SW480 (cell line): ENCODE data around the gene C1RL.
A peak's percentile ranks its signal among the peaks of the same experiment; 100 is the strongest.

Source experiments
- DNase-seq: peaks from one replicate; pipeline ENCODE4 v3.0.0-alpha.2; 2016; ENCODE audit warnings: low spot score

The C1RL gene

DNA sequence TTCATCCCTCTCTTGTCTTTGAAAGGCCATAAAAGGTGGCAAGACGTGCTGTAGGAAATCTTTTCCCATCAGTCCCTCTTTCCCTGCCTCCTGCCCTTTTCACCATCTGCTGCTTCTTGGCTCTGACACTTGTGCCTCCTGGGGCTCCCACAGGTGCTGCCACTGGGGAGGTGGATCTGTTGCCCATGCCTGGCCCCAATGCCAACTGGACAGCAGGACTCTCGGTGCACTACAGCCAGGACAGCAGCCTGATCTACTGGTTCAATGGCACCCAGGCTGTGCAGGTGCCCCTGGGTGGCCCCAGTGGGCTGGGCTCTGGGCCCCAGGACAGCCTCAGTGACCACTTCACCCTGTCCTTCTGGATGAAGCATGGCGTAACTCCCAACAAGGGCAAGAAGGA, 27.7 kb upstream of the C1RL start:
- DNase-seq: no peak

DNA sequence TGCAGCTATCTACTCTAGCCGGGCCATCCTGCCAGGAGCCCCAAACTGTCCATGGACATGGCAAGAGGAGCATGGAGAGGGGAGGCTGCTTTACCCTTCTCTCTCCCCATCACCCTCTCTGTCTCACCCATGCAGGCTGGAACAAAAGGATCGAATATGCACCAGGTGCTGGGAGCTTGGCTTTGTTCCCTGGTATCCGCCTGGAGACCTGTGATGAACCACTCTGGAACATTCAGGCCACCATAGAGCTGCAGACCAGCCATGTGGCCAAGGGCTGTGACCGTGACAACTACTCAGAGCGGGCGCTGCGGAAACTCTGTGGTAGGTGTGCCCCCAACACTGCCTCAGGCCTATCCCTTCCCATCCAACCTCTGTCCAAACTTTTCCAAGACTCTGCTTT, 27.1 kb upstream of the C1RL start:
- DNase-seq: no peak

DNA sequence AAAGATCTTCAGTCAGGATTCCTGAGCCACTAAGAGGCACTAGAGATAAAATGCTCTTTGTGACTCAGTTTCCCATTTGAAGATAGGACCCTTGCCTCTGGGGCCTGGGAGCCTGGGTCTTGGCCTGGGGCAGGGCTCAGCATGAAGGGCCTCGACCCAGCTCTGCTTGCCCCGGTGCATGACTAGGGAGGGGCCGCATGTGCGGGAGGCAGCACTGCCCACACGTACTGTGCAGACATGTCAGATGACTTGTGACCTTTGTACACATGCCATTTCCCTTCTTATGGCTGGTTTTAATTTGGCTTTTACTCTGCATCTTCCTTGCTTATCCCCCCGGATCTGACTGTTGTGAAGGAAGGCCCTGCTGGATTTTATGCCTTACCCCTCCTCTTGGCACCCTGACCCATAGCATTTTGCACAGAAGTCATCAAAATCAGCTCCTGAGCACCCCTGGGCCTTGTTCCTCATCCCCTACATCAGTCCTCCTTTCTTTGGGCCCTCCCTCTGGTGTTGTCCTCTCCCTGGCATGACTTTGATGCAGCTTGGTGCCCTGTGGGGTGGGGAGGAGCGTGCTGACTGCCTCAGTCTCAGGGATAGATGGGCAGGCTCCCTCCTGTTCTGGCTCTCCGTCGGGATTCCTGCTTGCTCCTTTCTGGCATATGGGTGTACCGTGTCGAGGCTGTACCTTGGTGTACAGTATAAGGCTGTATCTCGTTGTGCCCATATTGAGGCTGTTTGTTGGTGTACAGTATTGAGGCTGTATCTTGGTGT, 25.6 kb upstream of the C1RL start:
- DNase-seq: no peak

DNA sequence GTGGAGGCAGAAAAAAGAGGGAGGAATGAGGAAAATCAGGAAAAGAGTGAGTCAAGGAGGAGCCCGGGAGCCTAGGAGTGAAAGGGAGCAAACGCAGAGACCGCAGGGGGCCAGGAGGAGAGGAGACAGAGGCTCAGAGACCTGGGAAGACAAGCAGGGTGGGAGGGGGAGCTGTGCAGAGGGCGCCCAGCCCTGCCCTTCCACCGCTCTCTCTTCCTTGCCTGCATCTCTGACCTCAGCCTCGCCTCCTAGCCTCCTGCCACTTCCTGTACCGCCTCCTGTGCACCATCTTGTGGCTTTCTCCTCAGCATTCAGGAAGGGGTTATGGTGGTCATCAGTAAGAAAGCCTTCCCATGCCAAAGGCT, 22.5 kb upstream of the C1RL start:
- no peak for DNase-seq

DNA sequence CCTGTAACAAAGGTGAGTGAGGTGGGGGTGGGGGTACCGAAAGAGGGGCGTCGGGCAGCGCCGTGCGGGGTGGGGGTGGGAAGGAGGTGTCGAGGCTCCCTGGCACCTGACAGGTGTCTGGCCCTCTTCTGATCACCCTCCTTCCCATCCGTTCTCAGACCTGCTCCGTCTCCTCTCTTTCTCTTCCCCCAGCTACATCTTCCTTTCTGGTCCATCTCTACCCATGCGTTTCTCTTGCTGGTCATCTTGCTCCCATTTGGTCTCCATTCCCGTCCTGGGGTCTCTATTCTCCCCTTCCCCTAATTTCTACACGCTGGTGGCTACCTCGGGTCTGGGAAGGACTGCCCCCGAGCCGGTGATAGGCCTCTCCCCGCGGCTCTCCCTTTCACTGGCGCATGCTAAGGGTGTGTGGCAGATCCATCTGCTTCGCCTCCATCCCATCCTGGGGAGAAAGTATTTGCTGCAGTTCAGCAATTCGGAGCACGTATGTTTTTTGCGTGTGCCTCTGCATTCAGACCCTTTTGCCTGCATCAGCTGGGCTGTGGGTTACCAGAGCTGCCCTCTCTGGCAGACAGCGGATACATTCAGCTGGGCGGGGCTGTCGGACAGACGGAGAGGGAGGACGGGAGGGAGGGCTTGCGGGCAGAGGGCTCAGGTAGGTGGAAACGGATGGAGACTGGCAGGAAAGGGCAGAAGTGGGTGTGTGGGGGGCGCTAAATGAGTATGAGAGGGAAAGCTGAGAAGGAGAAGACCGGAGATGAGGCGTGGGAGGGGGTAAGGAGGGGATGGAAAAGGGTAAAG, 21.9 kb upstream of the C1RL start:
- peak; percentile 83 for DNase-seq

DNA sequence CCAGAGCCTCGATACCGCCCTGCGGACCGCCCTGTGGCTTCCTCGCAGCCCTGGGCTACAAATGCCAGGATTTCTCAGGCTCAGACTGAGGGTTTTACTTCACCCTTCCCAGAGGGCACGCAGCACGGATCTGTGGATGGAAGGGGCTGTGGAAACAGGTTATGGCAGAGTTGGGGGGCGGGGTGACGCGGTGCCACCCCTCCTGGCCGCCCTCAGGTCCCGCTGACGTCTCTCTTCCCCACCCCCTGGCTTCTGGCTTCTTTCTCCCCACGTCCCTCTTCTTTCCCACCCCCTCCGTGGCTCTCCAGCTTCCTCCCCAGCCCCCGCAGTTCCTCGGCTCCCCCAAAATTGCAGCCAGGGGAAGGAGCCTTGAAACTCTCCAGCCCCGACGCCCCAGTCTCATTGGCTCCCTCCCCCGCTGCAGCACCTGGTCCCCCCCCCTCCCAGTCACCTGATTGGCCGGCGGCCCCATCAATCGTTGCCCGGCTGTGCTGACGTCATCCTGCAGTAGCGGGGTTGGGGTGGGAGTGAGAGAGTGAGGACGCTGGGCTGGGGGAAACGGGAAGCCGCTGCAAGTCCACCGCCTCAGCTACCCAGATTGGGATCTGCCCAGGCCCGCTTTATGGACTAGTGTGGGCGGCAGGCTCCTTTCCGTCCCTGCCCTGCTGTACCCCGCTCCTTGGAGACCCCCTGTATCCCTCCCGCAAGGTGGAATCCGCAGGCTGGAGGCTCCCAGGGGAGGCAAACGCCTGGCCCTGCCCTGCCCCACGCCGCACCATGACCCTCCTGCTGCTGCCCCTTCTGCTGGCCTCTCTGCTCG, 21.1 kb upstream of the C1RL start, which contains the start of gene CLSTN3:
Gene CLSTN3 (plus strand): TSS at position 500 of the 820 bp plus-strand sequence. CDS start 278 bp downstream, at position 778.
- peak; percentile 86 for DNase-seq

DNA sequence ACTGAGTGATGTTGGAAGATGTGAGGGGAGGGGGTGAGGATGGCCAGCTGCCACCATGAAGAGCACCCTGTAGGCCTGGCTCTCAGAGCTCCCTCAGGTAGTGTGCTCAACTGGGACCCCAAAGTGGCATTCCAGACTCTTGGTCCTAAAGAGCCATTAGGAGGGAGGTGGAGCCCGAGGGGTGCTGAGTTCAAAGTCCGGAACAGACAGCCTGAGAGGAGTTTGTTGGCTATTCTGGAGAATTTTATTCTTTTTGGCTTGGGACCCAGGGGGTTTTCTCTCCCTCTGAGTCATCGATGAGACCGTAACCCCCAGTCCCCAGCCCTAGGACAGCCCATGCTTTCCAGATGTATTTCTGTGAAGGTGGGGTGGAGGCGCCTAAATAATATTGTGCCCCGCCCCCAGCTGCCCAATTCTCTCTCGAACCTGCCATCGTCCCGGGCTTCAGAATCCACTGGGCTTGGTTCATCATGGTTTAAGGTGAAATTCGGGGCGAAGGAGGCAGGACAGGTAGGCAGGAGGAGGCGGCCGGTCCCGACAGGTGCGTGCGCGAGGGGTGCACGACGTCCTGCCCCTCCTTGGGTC, 20.4 kb upstream of the C1RL start:
- no peak for DNase-seq

DNA sequence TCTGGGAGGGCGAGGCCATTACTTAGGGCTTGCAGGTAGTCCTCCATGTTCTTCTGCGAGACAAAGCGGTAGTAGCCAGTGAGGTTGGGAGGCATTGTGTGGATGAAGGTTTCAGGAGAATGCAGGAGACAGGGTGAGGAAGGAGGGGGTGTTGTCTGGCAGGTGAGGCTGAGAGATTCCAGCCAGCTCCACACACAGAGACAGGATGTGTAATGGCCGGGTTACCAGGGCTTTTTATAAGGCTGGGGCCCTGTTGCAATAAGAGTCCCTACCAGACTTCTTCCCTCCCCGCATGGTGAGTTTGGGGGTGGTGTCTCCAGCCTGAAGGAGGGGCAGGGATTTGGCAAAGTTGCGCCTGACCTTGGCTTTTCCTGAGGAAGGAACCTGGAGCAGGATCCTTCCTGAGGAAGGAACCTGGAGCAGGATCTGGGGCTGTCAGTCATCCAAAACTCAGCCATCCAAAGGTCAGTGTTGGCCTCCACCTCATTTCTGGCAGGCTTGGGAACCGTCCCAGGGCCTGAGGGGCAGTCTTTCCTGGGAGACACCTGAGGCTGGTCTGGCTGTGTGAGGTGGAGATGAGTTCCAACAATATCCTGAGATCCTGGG, 19.8 kb upstream of the C1RL start, which contains the start of gene RBP5:
Gene RBP5 (minus strand): TSS at position 209 of the 606 bp plus-strand sequence. CDS start 114 bp downstream, at position 95.
- DNase-seq: no peak

DNA sequence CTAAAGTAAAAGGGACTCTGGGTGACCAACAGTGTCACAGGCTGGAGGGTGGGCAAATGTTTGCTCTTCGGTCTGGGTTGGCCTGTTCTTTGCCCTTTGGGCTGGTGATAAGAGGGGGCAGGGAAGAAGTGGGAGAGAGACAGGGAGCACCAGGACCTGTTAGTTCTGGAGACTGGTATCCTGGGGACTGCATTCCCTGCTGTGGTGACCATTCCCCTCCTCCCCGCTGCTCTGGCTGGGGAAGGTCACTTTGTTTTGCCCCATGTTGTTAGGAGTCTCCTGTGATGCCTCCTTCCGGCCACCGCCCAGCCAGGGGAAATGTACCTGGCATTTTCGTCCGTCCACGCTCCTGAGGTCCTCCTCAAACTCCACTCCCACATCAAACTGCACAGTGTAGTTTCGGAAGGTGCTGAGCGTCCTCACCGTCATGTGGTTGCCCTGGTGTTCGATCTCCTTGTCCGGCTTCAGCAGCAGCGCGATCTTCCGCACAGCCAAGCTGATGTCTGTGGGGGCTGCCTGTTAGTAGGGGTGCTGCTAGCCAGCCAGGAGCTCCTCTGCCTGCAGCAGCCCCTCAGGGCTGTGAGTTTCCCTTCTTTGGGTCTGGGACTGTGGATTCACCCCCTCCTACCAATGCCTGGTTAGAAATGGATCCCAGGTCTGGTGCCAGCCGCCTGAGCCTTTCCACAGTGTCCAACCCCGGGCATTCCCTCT, 19.1 kb upstream of the C1RL start:
- DNase-seq: no peak

DNA sequence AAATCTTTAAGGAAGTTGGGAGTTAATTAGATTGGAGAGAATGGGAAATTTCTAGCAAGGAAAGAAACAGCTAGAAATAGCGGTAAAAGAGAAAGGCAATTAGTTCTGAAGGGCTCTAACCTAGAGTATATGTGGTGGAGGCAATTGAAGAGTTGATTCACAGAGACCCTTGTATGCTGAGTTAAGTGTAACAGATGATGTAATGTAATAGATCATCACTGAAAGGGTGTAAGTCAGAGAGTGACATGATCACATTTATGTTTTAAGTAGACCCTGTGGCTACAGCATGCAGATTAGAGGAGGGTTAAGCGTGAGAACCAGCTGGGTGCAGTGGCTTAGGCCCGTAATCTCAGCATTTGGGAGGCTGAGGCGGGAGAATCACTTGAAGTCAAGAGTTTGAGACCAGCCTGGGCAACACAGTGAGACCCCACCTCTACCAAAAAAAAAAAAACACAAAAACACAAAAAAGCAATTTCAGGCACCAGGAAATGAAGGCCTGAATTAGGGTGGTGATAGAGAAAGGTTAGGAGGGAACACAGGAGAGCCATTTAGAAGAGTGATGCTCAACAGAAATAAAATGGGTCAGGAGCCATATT, 16.7 kb upstream of the C1RL start:
- no peak for DNase-seq

DNA sequence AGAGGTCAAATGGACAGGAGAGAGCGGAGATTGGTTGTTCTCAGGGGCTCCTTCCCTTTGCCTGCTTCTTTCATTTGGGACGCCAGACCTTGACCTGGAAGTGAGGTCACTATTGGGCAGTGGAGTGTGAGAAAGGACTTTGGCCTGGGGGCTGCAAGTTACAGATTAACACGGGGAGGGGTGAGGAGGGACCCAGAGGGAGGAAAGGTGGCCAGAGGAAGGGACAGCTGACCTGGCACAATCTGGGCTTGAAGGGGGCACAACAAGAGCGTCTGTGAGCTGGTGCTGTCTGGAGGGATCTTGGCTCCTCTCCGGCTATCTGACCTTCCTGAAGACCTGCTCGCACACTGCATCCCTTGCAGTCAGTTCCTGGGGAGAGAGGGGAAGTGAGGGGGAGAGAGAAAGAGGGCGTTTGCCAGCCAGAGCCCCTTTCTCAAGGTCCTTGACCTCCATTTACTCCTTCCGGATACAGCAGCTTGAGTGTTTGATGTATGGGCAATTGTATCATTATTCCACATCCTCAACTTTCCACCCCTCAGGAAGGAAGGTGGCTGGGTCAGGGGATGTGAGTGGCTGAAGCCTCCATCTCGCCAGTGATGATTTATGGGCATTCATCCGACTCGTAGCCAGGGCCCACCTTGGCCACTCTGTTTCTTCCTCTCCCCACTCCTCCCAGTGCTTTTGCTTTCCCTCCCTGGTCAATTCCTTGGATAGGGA, 14.9 kb upstream of the C1RL start:
- DNase-seq: no peak

DNA sequence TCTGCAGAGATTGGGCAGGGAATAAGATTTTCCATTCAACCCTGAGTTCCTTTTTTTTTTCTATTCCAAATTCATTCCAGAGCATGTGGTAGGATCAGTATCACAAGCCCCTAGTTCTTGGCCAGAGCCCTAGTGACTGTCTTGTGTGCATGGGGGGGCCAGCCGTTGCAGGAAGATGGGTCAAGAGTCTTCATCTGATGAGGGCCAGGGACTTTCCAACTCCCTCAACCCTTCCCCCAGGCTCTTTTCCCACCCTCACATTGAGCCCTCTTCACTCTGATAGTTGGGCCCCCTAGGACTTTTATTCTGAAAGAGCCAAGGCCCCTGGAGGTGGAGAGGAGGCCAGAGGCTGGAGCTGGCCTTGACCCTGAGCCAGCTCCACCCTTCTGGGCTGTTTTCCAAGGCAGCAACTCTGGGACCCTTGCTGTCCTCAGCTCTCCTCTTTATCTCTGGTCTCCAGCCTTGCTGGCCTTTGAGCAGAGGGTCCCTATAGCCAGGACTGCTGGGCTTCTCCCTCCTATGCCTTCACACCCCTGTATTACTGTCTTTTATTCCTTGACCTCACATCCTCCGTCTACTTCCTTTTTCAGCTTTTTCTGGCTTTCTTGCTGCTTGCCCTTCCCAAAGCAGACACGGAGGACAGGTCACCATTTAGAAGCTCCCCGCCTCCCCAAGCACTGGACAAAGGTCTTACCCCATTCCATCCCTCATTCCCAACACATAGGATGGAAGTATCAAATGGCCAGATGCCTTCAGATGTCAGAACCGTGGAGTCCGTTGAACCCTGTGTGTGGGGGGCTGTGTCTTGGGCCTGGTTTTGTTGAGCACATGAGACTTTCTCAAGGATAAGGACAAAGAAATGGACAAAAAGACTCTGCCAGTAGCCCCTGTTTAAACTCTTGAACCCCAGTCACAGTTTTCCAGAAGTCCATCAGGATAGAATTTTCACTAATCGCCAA, 14.1 kb upstream of the C1RL start:
- DNase-seq: no peak

DNA sequence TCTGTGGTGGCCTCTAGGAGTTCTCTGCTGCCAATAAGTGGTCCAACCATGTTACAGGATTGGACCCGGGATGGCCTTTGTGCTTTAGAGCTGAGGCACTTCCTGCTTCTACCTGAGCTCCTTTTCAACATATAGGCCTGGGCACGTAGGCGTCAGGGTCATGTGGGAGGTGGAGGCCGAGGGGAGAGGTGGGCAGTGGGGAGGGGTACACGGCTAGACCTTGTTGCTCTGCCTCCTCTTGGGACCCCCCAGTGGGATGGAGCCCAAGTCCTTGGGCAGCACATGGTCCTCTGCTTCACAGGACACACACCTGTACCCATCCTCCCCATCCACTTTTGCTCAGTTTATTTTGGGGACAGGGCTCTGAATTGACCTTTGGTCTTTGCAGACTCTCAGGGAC, 12.3 kb upstream of the C1RL start:
- DNase-seq: no peak

DNA sequence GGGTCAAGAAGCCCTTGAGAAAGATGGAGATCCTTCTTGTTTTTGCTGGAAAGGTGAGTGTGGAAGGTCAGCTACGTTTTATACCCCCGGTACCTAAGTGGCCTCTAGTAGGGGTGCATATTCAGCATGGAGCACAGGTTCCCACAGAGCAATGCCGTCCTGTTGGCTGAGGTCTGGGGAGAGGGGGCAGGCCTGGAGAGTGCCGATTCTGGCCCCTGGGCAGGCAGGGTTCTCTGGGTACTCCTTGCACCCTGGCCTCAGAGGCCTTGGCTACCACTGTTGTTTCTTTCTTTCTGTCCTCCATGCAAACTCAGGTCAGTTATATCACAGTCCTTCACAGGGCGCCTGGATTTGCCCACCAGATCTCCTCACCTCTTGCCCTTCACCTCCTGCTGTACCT, 11.2 kb upstream of the C1RL start:
- DNase-seq: no peak

DNA sequence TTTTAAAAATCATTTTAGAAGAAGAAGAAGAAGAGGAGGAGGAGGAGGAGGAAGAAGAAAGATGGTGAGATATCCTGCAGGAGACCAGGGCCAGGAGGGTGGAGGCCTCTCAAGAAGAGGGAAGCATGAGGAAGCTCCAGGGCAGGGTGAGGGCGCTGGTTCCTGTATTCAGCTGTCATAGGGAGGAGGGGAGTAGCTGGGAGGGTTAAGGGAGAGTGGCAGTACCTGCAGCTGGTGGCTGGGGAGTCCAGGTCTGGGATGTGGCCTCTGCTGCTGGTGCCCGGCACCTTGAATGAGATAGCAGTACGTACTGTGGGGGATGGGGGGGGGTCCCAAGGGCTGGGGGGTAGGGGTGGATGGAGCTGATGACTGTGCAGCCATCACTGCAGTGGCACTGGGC, 9.9 kb upstream of the C1RL start:
- no peak for DNase-seq

DNA sequence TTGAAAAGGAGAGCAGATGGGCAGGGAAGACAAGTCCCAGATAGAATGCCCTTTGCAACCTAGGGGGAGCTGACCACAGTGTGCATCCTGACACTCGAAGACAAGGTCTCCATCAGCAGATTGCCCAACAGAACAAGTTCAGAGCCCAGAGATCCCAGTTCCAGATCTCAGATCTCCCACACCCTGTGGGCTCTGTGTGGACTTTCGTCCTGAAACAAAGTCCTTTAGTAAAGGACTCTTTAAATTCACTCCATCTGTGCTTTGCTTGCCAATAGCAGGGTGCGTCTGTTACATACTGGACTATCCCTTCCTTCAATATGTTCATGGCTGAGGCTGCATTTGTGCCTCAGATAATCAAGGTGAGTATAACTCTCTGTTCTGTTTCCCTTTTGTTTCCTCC, 8.7 kb upstream of the C1RL start:
- DNase-seq: no peak

DNA sequence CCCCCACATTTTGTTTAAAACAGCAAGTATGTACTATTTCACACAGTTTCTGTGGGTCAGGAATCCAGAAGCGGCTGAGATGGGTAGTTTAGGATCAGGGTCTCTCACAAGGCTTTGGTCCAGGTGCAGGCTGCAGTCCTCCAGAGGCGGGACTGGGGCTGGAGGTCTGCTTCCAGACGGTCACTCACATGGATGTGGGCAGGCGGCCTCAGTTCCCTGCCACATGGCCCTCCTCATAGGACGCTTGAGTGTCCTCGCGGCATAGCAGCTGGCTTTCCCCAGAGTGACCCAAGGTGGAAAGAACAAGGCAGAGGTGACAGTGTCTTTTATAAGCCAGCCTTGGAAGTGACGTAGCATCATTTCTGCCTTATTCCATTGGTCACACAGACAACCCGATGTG, 7.9 kb upstream of the C1RL start:
- DNase-seq: no peak

DNA sequence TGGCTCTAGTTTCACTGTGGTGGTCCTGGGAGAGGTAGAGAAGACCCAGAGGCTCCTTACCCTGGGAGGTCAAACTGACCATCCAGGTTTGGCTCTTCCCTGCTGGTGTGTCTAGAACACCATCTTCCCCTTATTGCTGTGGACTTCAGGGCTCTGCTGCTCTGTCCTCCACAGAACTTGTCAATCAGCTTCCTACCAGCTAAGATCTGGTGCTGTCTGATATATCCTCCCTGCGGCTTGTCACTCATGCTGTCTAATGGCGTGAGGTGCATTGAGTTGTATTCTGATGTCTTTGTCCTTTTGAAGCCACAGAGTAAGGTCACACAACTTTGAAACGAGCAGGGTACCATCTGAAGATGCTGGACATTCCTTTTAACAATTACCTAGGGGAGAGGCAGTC, 7.2 kb upstream of the C1RL start:
- no peak for DNase-seq

DNA sequence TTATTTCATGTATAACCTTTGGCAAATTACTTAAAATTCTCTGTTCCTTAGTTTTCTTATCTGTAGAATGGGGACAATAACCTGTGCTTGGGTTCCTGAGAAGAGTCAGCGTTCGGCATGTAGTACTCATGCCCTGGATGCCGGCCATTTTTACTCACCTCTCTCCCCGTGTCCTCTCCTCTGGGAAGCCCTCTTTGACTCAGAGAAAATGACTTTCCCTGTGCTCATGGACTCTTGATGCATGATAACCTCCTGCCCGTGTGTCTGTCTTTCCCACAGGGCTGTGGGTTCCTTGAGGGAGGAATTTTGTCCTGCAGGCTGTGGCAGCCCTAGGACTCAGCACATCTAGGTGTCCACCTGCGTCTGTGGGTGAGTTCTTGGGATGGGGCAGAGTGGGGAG, 5.8 kb upstream of the C1RL start:
- no peak for DNase-seq
